ENCODE results near the gene RNF103. TPM values are rescaled to one million over a fixed set of nuclear protein-coding genes. Genes with fewer than 3 reads are reported as not detected.

The RNF103 gene
- total RNA-seq, 6 experiments from 2014 or later = 11.3 to 18.5 (median 13.1) TPM

- Mint-ChIP-seq H3K9me3 (no peaks in the 10 kb centered on the region), H3K27me3 (ENCODE audit: insufficient read depth) (peaks cover 1% of the 10 kb centered on the region), H3K4me3 (no peak overlapping the region), H3K27ac (no peak overlapping the region), H3K4me1 (ENCODE audit: low read depth) (no peaks in the 10 kb centered on the region), H3K36me3 (ENCODE audit: low read depth) (no peaks in the 10 kb centered on the region)
- TF ChIP-seq CTCF (IDR thresholded peaks at IDR 0.05) = no peak
- no peak for DNase-seq
These were observed 37.7 kb upstream of the RNF103 start for GRCh38 chr2:86661333-86661732.

GRCh38 chr2:86650188-86650587 lies 26.5 kb upstream of the RNF103 start:
- H3K36me3 Mint-ChIP-seq (ENCODE audit: low read depth) = no peaks in the 10 kb centered on the region

GRCh38 chr2:86649119-86649947 lies 25.7 kb upstream of the RNF103 start:
- no peak overlapping the region for H3K27ac Mint-ChIP-seq
- no peaks in the 10 kb centered on the region for H3K9me3 Mint-ChIP-seq
- H3K36me3 Mint-ChIP-seq (ENCODE audit: low read depth) = no peaks in the 10 kb centered on the region

More at GRCh38 chr2:86650188-86650587, 26.5 kb upstream of the RNF103 start:
- Mint-ChIP-seq H3K9me3 (no peaks in the 10 kb centered on the region), H3K4me3 (no peak overlapping the region), H3K27ac (no peak overlapping the region), H3K27me3 (ENCODE audit: insufficient read depth) (peaks cover 7% of the 10 kb centered on the region), H3K4me1 (ENCODE audit: low read depth) (no peaks in the 10 kb centered on the region)
- TF ChIP-seq CTCF (IDR thresholded peaks at IDR 0.05) = no peak
- DNase-seq = no peak

GRCh38 chr2:86648681-86649080 lies 25.0 kb upstream of the RNF103 start:
- no peak for DNase-seq
- TF ChIP-seq CTCF (IDR thresholded peaks at IDR 0.05) = no peak
- Mint-ChIP-seq H3K27me3 (ENCODE audit: insufficient read depth) (peaks cover 9% of the 10 kb centered on the region), H3K27ac (no peak overlapping the region), H3K9me3 (no peaks in the 10 kb centered on the region), H3K4me1 (ENCODE audit: low read depth) (no peaks in the 10 kb centered on the region), H3K4me3 (no peak overlapping the region), H3K36me3 (ENCODE audit: low read depth) (no peaks in the 10 kb centered on the region)

More at GRCh38 chr2:86649119-86649947, 25.7 kb upstream of the RNF103 start:
- no peak overlapping the region for H3K4me3 Mint-ChIP-seq
- DNase-seq = no peak
- no peaks in the 10 kb centered on the region for H3K4me1 Mint-ChIP-seq (ENCODE audit: low read depth)
- H3K27me3 Mint-ChIP-seq (ENCODE audit: insufficient read depth) = peaks cover 9% of the 10 kb centered on the region
- TF ChIP-seq CTCF (IDR thresholded peaks at IDR 0.05) = no peak

- Mint-ChIP-seq H3K36me3 (ENCODE audit: low read depth) (no peaks in the 10 kb centered on the region), H3K27me3 (ENCODE audit: insufficient read depth) (peaks cover 12% of the 10 kb centered on the region), H3K4me1 (ENCODE audit: low read depth) (no peaks in the 10 kb centered on the region), H3K4me3 (no peak overlapping the region), H3K27ac (no peak overlapping the region), H3K9me3 (no peaks in the 10 kb centered on the region)
- TF ChIP-seq CTCF (IDR thresholded peaks at IDR 0.05) = no peak
- no peak for DNase-seq
These were observed 23.2 kb upstream of the RNF103 start for GRCh38 chr2:86646865-86647264.

Measured in HFFc6 (cell line).